Activated CD8-positive, alpha-beta memory T cell treated with anti-CD3 and anti-CD28 coated beads, Interleukin-2, amount 50 U/mL, for 4 hours (primary cell): ENCODE measurements around the gene FKBP11.

ENCODE experiments used
- DNase-seq: peaks from one replicate; pipeline ENCODE4 v3.0.0-alpha.2; 2020

FKBP11 gene

DNA sequence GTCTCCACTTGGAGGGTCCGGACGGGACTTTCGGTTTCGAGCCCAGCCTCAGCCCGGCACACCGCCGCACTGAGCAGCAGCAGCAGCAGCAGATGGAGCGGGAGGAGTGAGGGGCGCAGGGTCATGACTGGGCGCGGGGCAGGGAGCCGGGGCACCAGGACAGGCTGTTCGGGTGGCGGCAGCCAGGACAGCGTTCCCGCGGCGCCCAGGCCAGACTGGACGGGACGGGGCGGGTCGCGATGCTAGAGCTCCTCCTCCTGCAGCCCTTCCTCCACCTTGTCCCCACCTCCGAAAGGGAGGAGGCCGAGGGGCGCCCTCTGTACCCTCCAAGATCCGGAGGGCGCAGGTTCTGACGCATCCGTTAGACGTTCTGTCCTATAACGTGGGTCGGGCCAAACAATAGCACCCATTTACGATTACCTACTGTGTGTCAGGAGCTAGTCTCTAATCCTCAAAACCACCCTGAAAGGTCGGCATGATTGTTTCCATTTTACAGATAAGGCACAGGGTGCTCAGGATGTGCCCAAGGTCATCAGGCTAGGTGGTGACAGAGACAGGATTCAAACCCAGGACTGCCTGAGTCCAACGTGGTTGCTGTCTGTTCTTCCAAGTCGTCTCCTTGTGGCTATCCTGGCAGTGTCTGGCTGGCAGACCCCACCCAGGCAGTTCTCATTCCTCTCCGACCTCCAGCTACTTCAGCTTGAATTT lies at the start of gene FKBP11:
TSS of gene FKBP11 (minus strand) at position 189 of the 708 bp plus-strand sequence. CDS start at position 125, 64 bp downstream.
- DNase-seq = peak; percentile 86

DNA sequence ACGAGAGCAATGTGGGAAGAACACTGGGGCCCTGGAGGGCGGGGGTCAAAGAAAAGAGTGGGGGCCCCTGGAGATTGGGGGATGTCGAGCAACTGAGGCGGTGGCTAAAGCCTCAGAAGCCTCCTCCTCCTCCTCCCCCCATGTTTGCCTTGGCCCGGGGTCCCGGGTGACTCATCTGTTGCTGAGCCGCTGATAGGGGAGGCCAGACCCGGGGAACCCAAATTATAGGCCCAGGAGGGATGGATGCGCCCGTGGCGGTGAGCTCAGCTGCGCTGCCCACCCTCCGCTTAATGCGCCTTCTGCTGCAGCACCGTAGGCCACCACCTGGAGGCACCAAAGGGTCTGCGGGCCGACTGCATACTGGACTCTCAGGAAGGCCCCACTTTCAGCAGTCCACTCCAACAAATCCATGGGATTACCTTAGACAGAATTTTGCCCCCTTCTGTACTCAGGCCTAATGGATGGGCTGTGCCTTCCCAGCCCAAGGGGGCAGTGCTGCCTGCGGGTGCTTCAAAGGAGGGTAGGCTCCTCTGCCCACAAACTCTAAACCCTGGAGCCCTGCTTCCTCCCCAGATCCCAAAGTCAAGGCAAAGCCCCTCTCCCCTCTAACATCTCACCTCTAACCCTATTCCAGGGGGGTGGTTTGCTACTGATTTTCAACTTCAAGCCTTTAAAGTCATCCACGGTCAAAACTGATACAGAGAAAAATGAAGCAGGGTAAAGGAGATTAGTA lies 48.8 kb upstream of the FKBP11 start:
- DNase-seq = peak; percentile 39

DNA sequence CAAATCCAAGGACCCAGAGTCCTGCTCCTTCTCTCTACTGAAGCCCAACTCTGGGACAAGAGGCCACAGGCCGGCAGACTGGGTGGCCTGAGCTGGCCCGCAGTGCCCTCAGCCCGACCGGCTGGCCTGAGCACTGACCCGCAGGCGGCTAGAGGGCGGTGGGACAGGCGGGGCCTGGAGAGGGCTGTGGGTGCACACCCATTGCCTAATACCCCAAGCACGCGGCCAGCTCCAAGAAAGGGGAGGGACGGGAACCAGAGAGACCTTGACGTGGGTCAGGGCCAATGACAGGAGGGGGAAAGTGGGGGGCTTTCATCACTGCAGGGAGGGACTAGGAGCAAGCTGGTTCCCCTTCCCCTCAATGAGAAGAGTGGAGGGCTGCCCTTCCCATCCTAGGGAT lies 48.2 kb upstream of the FKBP11 start:
- DNase-seq = no peak

DNA sequence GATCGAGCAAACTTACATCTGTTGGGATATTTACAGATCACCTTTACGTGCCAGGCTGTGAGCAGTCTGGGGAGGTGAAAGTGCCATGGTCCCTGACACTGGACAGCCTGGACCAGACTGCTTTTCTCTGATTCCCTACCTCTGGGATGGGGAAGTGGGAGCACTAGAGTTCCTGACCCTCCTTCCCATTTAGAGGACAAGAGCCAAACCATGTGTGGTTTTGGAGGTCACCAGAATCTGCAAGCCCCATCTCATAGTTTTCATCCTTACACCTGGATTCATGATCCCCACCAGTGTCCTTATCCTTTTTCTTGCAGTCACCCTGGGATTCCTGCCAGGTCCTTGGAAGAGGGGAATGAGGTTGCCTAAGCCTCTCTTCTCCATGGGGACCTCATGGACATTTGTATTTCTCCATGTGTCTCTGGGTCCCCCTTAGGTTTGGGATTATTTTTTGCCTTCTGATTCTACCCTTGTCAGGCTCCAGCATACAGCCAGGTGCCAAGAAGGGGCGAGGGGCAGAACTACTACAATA lies 47.7 kb upstream of the FKBP11 start:
- no peak for DNase-seq

DNA sequence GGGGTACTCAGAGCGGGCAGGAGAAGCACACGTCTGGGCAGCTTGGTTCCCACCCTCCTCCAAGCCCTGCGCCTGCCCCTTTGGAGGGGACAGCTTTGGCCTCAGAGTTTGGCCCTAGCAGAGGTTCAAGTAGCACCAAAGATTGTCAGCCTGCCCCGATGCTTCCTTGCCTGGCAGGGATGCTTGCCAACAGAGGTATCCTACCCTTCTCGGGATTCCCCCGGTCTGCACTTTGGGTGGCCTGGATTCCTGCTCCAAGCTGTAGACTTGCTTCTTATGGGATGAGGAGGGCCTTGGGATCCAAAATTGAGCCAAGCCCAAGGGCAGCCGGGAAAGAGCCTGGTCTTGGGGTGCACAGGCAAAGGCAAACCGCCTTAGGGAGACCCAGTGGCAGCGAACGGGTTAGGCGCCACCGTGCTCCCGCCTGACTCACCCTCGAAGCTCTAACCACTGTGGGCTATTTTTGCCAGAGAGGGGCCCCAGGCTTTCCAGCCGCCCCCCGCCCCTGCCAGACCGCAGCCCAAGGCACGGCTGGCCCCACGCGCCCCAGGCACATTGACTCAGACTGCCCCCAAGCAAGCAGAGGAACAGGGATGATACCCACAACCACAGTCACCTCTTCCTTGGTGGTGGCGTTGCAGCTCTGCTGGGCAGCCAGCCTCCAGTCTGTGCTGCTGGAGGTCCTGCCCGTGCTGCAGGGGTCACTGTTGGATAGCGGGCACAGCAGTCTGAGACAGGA lies 47.1 kb upstream of the FKBP11 start:
- DNase-seq = peak; percentile 38

DNA sequence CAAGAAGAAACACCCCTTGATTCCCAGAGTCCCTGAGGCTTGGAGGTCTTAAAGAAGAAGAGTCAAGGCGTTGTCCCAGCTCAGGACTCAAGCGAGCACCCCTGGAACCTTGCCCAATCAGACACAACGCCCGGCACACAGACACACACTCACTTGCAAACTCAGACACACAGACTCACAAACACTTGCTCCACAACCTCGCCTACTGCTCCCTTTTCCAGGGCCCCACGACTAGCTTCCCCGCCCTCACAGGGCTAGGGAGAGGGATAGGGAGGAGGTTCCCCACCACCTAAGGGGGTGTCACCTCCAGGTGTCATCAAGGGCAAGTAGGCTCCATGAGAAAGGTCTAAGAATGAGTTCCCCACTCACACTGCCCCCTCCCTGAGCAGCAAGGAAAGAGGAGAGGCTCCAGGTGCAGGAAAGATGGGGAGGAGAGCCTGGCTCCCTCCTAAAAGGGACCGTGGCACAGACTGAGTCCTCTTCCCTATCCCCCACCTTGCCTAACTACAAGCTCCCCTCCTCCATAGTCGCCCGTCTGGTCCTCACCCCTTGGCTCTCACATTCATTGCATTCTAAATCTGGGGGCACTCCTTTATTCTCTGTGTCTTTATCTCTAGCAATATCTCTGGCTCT lies 45.5 kb upstream of the FKBP11 start:
- no peak for DNase-seq

DNA sequence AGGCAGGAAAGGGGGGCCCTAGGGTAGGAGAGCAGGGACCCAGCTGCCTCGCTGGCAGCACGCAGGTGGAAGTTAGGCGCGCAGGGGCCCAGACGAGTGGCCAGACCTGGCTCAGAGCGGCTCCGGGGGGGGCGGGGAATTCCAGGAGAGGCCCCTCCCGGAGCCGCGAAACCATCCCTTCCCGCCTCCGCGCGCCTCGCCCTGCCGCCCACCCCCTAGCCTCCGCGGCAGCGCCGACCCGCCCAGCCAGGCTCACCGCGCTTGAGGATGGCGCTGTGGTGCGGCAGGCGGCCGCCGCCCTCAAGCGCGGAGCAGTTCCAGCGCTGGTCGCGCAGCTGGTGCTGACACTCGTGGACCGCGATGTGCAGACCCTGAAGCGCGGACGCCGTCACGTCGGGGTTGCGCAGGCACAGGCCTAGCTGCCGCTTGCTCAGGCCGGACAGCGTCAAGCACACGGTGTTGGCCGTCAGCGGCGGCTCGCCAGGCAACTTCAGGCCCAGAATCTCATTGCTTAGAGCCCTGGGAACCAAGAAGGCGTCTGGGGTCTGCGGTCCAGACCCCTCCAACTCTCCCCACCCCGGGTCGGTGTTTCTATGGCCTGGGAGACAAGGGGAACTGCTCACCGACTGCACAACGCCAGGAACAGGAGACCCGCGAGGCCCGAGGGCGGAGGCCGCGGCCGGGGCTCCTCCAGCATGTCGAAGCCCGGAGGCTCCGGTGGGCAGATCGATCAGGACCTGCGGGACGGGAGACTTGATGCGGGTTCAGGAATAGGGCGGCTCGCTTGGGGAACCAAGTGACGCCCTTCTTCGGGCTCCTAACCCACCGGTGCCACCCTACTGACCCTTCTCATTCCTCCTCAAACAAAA lies 44.8 kb upstream of the FKBP11 start:
- peak; percentile 60 for DNase-seq

DNA sequence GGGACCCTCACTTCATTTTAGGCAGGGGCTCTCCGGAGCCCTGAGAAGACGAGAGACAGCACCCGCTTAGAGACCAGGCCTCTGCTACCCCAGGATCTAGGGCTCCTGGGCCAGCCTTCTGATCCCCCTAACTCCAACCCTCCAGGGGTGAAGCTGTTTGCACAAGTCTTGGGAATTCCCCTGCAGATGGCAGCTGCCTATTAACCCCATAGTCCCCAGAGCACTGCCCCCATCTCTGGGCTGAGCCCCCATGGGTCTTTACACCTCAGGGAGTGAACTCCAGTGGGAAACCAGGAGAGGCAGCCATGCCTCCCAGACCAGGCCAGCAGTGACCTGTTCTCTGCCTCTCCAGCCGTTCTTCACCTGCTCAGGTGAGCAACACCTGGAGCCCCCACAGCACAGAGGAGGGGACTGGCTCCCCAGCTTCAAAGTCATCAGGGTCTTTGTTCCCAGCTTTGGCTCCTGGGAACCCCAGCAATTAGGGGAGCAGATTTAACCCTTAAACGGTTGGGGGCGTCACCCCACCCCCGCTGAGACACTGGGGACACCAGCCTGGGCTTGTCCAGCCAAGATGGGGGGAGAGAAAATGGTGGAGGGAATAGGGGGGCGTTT lies 44.0 kb upstream of the FKBP11 start:
- no peak for DNase-seq

DNA sequence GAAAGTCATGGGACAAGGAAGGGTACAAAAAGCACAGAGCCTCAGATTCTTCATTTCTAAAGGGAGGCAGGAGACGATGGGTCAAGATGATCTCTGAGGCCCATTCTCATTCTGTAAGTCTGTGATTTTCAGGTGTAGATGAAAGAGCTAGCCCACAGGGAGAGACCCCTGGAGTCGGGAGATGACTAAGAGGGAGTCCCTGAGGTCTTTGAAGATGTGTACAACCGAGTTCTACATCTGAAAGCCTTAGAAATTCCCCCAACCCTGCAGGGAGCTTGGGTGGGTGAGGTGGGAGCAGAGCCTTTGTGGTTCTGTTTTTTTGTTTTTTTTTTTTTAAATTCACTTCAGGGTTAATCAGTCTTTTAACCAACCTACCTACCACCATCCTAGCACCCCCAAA lies 43.2 kb upstream of the FKBP11 start:
- DNase-seq = no peak

DNA sequence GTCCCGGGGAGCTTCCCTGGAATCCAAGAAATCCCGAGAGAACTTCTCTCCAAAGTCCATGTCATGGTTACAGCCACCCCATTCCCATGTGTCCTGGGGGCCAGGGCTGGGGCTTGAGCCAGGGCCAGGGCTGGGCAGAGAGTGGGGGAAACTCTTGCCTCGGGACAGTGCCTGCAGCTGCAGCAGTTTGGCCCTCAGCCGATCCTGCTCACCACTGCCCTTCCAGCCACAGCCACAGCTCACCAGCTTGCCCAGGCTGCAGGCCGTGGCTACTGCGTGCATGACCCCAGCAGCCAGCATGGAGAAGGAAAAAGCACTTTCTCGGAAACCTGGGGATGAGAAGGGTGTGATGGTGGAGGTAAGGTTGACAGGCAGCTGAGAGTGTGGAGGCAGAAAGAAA lies 42.7 kb upstream of the FKBP11 start:
- DNase-seq = no peak

DNA sequence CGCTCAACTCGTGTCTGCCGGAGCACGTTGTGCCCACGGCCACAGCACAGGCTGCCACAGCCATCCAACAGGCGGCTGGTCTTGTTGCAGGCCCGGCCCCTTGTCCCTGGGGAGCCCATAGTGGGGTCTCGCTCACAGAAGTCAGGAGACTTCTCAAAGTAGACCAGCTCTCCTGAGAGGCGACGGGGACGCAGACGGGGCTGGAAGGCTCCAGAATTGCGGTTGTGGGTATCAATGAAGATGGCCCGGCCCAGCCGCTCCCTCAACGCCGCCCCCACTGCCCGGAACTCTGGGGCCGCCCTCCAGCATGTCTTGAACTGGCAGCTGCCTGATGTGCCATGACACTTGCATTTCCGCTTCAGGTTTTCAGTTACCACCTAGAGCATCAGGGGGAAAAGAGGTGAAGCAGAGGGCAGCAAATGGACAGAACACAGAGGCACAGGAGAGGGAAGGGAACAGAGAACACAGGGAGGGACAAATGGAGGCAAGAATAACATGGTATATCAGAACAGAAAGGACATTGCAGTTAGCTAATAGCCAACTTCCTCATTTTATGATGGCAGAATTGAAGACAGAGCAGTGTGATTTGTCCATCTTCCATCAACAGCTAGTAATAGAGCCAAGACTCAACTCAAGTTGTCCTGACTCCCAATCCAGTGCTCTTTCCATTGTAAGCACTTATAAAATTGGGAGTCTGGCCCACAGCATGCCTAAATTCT lies 41.0 kb upstream of the FKBP11 start:
- no peak for DNase-seq

DNA sequence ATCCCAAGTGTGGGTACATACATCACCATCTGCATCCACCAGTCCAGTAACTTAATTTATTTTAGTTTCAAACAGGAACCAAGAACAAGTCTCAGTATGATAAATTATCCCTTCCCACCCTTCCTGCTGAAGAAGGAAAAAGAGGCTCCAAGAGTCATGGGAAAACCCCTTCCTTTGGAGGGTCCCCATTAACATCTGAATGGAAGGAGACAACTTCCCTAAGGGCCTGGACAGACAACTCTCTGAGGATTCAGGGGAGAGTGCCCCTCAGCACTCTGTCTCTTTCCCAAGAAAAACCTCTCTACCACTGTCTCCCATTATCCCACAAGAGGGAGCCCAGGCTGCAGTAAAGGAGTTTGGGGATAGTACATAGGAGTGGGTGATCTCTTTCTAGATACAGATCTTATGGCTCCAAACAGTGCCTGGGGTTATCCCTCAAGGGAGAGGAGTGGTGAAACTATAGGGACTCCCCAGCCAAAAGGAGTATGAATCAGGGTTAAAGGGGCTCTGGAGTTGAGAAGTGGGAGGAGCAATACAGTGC lies 40.1 kb upstream of the FKBP11 start:
- DNase-seq = no peak

DNA sequence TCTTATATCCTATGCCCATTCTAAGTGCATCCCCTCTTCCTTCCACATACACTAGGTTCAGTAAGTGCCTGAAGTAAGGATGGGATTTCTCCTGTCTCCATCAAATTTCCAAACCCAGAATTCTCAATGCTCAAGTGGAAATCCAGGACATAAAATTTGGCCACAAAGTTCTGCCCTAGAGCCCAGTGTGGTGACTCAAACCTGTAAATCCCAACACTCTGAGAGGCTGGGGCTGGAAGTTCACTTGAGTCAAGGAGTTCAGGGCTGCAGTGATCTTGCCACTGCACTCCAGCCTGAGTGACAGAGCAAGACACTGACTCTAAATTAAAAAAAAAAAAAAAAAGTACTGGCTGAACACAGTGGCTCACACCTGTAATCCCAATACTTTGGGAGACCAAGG lies 36.5 kb upstream of the FKBP11 start:
- no peak for DNase-seq

DNA sequence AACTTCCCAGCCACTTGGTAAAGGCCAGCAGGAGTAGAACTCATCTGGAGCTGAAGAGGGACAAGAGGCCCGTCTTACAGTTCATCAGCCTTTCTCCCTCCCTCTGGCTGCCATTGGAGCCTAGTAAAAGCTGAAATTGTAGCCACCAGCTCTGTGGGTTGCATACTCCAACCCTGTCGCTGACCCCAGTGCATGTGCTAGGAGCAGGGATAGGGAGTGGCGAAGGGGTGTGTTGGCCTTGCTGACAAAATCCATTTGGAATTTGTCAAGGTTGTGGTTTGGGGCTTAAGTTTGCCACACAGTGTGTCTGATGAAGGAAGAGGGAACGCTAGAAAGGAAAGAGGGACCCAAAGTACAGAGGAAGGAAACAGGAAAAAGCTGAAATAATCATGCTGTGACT lies 36.0 kb upstream of the FKBP11 start:
- no peak for DNase-seq

DNA sequence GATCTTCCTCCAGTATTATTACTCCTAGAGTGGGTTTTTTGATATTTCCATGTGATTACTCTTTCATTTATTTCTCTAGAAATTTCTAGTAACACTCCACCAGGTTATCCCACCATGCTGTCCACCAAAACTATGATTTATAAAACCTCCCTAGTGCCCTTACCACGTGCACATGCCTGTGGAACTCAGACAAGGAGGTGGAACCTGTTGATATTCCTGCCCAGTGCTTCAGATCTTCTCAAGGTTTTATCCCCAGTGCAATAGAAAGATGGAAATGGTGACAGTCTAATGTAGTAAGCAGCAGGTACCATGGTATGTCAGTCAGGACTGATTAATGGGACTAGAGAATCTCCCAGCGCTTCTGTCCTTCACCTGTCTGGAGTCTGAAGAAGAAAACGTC lies 35.5 kb upstream of the FKBP11 start:
- no peak for DNase-seq

DNA sequence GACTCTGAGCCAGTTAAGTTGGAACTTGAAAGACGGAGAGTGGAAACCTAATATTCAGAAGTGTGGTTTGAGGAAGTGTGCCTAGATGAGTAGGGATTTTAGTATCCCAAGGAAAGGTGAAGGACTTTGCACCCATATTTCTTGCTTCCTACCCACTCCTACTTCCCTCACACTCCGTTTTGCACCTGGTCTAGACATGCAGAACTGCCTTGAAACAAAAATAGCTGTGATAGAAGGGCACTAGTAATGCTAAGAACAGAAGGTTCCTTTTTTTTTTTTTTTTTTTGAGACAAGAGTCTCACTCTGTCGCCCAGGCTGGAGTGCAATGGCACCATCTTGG lies 32.7 kb upstream of the FKBP11 start:
- DNase-seq = no peak

DNA sequence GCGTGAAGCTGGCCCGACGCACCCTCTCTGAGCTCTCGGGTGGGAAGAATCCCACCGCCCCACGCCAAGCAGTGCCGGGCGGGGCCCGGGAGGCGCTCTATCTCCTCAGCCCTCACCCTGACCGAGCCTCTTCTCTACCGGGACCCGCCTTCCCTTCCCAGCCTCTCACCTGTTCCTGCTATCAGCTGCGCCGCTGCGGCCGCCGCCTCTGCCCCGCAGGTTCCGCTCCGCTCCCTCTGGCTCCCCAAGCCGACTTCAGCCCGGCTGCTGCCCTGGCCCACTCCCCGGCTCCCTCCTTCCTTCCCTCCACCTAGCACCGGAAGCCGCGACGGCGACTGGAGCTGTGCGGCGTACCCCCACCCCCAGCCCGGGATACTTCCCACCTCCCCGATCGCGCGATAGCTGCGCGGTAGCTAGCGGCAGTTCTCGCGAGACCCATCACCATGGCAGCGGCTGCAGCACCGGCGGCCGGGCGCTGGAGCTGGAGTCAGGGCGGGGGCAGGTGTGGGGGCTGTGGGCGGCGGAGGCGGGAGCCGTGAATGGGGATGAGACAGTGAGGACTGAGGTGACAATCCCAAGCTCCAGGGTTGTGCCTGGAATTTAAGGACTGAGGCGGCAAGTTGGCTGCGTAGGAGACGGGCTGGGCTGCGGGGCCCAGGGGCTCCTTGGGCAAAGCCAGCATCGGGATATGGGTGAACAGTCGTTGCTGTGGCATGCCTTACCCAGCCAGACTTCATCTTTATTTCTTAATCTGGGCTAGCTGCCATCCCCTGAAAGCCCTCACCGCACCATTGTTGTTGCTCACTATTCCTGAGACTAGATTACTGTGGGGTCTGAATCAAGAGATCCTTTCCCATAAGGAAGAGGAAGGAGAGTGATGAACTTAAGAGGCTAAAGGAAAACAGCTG lies 32.1 kb upstream of the FKBP11 start, which contains the start of gene ARF3:
TSS of gene ARF3 (minus strand) at position 347 of the 908 bp plus-strand sequence. CDS start 16,392 bp downstream, outside the sequence.
- DNase-seq = peak; percentile 95

DNA sequence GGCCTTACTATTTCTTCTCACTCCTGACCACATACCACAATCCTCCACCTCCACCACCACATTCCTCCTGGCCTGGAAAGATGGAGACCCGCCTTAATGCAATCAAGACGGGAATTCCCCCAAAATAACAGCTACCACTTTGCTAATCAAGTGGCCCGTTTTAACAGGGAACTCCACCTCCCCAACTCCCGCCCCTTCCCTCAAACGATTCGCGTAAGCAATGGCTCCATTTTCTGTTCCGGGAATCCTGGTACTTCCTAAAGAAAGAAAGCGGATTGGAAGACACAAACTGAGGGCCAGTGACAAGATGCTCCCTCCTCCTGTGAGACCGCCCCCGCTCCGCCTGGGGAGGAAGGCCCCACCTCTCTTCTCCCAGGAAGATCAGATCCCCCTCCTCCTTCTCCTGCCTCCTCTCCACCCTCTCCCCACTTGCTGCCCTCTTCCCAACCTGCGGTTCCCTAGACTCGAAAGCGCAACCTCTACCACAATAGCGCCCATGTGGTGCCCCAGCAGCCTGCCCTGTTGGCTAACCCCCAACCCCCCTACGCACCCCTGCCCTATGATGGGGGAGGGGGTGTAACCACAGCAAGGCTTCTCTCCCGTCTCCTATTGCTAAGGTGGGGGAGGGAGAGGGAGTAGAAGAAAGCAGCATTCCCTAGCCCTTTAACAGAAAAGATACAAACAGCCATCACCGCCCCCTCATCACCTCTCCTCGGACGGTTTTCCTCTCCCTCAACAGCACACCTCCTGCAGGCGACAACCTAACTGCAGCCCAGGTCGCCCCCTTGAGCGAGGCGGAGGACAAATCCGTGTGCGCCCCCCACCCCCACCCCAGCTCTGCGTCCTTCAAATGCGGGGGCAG lies 31.2 kb upstream of the FKBP11 start:
- no peak for DNase-seq
